ENCODE results near the gene KIRREL3. TPM values are rescaled to one million over a fixed set of nuclear protein-coding genes. Genes with fewer than 3 reads are reported as not detected.

KIRREL3 gene
- total and polyA plus RNA-seq, 2 donors (not counting 3 experiments of a cell fraction or from before 2014, with no cell fraction given) = not detected

- Histone ChIP-seq H3K9ac (replicated peaks; ENCODE audit: extremely low read depth, insufficient read depth, low read length) (no peak overlapping the region), H3K79me2 (ENCODE audit: control insufficient read depth, insufficient read depth, low read length) (no peaks in the 10 kb centered on the region), H3K4me2 (ENCODE audit: insufficient read depth, low read length) (no peak overlapping the region), H4K20me1 (replicated peaks; ENCODE audit: control insufficient read depth, extremely low read depth, insufficient read depth, low read length) (no peaks in the 10 kb centered on the region), H3K4me1 (ENCODE audit: control insufficient read depth, extremely low read depth, insufficient read depth, low read length) (no peaks in the 10 kb centered on the region), H3K4me3 (replicated peaks in 1 of 3; ENCODE audit: insufficient read depth in 1 of 3, low read depth in 1 of 3, low read length in 3 of 3) (no peak overlapping the region), H3K27ac (ENCODE audit: insufficient read depth, low read depth, low read length) (no peak overlapping the region), H3K36me3 (ENCODE audit: control insufficient read depth in 2 of 2, extremely low read depth in 1 of 2, insufficient read depth in 2 of 2, low read length in 2 of 2) (no peaks in the 10 kb centered on the region), H3K27me3 (ENCODE audit: control insufficient read depth in 2 of 2, insufficient read depth in 2 of 2, low read length in 2 of 2) (no peaks in the 10 kb centered on the region), H3K9me3 (replicated peaks; ENCODE audit: control insufficient read depth, insufficient read depth, low read length) (no peaks in the 10 kb centered on the region), H2AFZ (ENCODE audit: low read depth, low read length) (no peak overlapping the region), H3K9me1 (replicated peaks; ENCODE audit: control insufficient read depth, extremely low read depth, insufficient read depth, low read length) (no peaks in the 10 kb centered on the region)
- TF ChIP-seq POLR2AphosphoS5 (IDR thresholded peaks at IDR 0.05; ENCODE audit: insufficient read depth, low read depth, low read length) (no peak), JUN (IDR thresholded peaks at IDR 0.05; ENCODE audit: borderline replicate concordance, insufficient read depth, insufficient read length, low read depth) (no peak), EZH2 (IDR thresholded peaks at IDR 0.05; ENCODE audit: borderline replicate concordance, low read depth, low read length, severe bottlenecking) (no peak), GATA2 (IDR thresholded peaks at IDR 0.05; ENCODE audit: insufficient read depth, insufficient read length, low read depth, low read length) (no peak), FOS (IDR thresholded peaks at IDR 0.05; ENCODE audit: borderline replicate concordance, insufficient read depth, low read length) (no peak), MYC (IDR thresholded peaks at IDR 0.05; ENCODE audit: low read depth, low read length) (no peak), POLR2A (IDR thresholded peaks at IDR 0.05; ENCODE audit: low read depth, low read length) (no peak)
- TF ChIP-seq, protein P1, sequence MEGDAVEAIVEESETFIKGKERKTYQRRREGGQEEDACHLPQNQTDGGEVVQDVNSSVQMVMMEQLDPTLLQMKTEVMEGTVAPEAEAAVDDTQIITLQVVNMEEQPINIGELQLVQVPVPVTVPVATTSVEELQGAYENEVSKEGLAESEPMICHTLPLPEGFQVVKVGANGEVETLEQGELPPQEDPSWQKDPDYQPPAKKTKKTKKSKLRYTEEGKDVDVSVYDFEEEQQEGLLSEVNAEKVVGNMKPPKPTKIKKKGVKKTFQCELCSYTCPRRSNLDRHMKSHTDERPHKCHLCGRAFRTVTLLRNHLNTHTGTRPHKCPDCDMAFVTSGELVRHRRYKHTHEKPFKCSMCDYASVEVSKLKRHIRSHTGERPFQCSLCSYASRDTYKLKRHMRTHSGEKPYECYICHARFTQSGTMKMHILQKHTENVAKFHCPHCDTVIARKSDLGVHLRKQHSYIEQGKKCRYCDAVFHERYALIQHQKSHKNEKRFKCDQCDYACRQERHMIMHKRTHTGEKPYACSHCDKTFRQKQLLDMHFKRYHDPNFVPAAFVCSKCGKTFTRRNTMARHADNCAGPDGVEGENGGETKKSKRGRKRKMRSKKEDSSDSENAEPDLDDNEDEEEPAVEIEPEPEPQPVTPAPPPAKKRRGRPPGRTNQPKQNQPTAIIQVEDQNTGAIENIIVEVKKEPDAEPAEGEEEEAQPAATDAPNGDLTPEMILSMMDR (IDR thresholded peaks at IDR 0.05; ENCODE audit: extremely low read depth in 1 of 2, insufficient read depth in 1 of 2, low read depth in 1 of 2, low read length in 2 of 2) = no peak
- TF ChIP-seq, protein P2, sequence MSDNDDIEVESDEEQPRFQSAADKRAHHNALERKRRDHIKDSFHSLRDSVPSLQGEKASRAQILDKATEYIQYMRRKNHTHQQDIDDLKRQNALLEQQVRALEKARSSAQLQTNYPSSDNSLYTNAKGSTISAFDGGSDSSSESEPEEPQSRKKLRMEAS (IDR thresholded peaks at IDR 0.05; ENCODE audit: insufficient read depth, insufficient read length) = no peak
- POLR2A ChIA-PET = no interaction called here
- no peak for FAIRE-seq
- BruUV-seq (replicated peaks) = no TSS peak
- intact Hi-C loops (cut with micrococcal nuclease) (no loop called here), dilution Hi-C loops (cut with MboI; ENCODE audit: extremely low pct_ligation_motif_present, low sequenced_read_pairs) (no loop called here)
- CTCF ChIA-PET = no interaction called here
- no peak for DNase-seq (ENCODE audit: low read depth, low spot score)
These were observed 121.6 kb downstream of the KIRREL3 start for GRCh38 chr11:126878913-126879482.

All from endothelial cell of umbilical vein (primary cell).